ENCODE results near the gene GABRB1. TPM values are rescaled to one million over a fixed set of nuclear protein-coding genes. Genes with fewer than 3 reads are reported as not detected.

The GABRB1 gene
- total RNA-seq, 2 experiments from 2014 or later = not detected

- no peaks in the 10 kb centered on the region for H3K9me2 ChIP-seq (ENCODE audit: insufficient read depth, low read length)
- no peak for DNase-seq (ENCODE audit: low spot score)
- H3K4me2 ChIP-seq (ENCODE audit: low read length) = no peak overlapping the region
- no TSS peak for BruUV-seq (replicated peaks)
- intact Hi-C loops (cut with micrococcal nuclease; ENCODE audit: unreplicated experiment) = no loop called here
- no peaks in the 10 kb centered on the region for H3K79me2 ChIP-seq (ENCODE audit: insufficient read depth, low read depth, low read length)
- H4K20me1 ChIP-seq (ENCODE audit: insufficient read depth, low read length) = no peaks in the 10 kb centered on the region
- H3K4me1 ChIP-seq (ENCODE audit: insufficient read depth, low read length, poor library complexity, severe bottlenecking) = no peaks in the 10 kb centered on the region
- CTCF ChIA-PET (ENCODE audit: unreplicated experiment) = no interaction called here
- H2AFZ ChIP-seq (ENCODE audit: low read length) = no peak overlapping the region
- H3K27ac ChIP-seq (ENCODE audit: low read depth, low read length, poor library complexity, severe bottlenecking) = no peak overlapping the region
- TF ChIP-seq CTCF (conservative IDR thresholded peaks at IDR 0.05; ENCODE audit: low read length) (no peak), EZH2phosphoT487 (IDR thresholded peaks at IDR 0.05; ENCODE audit: borderline replicate concordance, low read depth, low read length) (no peak)
- H3K36me3 ChIP-seq (ENCODE audit: insufficient read depth, low read length) = no peaks in the 10 kb centered on the region
- no peak overlapping the region for H3K4me3 ChIP-seq (ENCODE audit: low read depth, low read length, poor library complexity, severe bottlenecking)
- no peaks in the 10 kb centered on the region for H3K9me3 ChIP-seq (ENCODE audit: low read length)
- POLR2A ChIA-PET = no interaction called here
These were observed 136.0 kb downstream of the GABRB1 start for GRCh38 chr4:47167081-47168035.

GRCh38 chr4:47184083-47184482, 152.7 kb downstream of the GABRB1 start:
- ChIA-PET CTCF (ENCODE audit: unreplicated experiment) (no interaction called here), POLR2A (no interaction called here)
- no TSS peak for BruUV-seq (replicated peaks)

More at GRCh38 chr4:47184083-47184482, 152.7 kb downstream of the GABRB1 start:
- intact Hi-C loops (cut with micrococcal nuclease; ENCODE audit: unreplicated experiment) = no loop called here
- Histone ChIP-seq H3K4me3 (ENCODE audit: low read depth, low read length, poor library complexity, severe bottlenecking) (no peak overlapping the region), H3K4me2 (ENCODE audit: low read length) (no peak overlapping the region), H3K36me3 (ENCODE audit: insufficient read depth, low read length) (no peaks in the 10 kb centered on the region), H3K4me1 (ENCODE audit: insufficient read depth, low read length, poor library complexity, severe bottlenecking) (no peaks in the 10 kb centered on the region), H4K20me1 (ENCODE audit: insufficient read depth, low read length) (no peaks in the 10 kb centered on the region), H3K79me2 (ENCODE audit: insufficient read depth, low read depth, low read length) (no peaks in the 10 kb centered on the region), H3K9me3 (ENCODE audit: low read length) (no peaks in the 10 kb centered on the region), H2AFZ (ENCODE audit: low read length) (no peak overlapping the region), H3K9me2 (ENCODE audit: insufficient read depth, low read length) (no peaks in the 10 kb centered on the region), H3K27ac (ENCODE audit: low read depth, low read length, poor library complexity, severe bottlenecking) (no peak overlapping the region)
- DNase-seq (ENCODE audit: low spot score) = no peak
- TF ChIP-seq EZH2phosphoT487 (IDR thresholded peaks at IDR 0.05; ENCODE audit: borderline replicate concordance, low read depth, low read length) (no peak), CTCF (conservative IDR thresholded peaks at IDR 0.05; ENCODE audit: low read length) (no peak)
